Renal cortical epithelial cell (primary cell): Measurements from ENCODE around the gene MGRN1. TPM values are rescaled to one million over a fixed set of nuclear protein-coding genes. Genes with fewer than 3 reads are reported as not detected.
A peak's percentile ranks its signal among the peaks of the same experiment; 100 is the strongest.

ENCODE experiments used
- DNase-seq: peaks from one replicate; pipeline ENCODE4 v3.0.0-alpha.2; 2011; ENCODE audit warnings: low read depth
- total RNA-seq: library from RNA; depleted of rRNA; stranded (reverse); fragments of >200 nt; gene quantifications from 2 replicates; pipeline ENCODE4 v1.2.3, GENCODE V29; 2014

The MGRN1 gene
- total RNA-seq, 1 donor from 2014 or later: 77.4 TPM

GRCh38 chr16:4604401-4604800 is 20.2 kb upstream of the MGRN1 start:
- DNase-seq: no peak

GRCh38 chr16:4606354-4606753 is 18.3 kb upstream of the MGRN1 start:
- no peak for DNase-seq

- no peak for DNase-seq
These were observed 16.6 kb upstream of the MGRN1 start for GRCh38 chr16:4607841-4608703.

GRCh38 chr16:4608704-4608980 is 16.0 kb upstream of the MGRN1 start:
- no peak for DNase-seq

- DNase-seq: no peak
These were observed 15.2 kb upstream of the MGRN1 start for GRCh38 chr16:4609200-4610010.

GRCh38 chr16:4610011-4611005 is 14.3 kb upstream of the MGRN1 start:
- no peak for DNase-seq

GRCh38 chr16:4611337-4612021 is 13.1 kb upstream of the MGRN1 start:
- DNase-seq: no peak

- no peak for DNase-seq
These were observed 12.1 kb upstream of the MGRN1 start for GRCh38 chr16:4612474-4612931.

GRCh38 chr16:4612977-4613635 is 11.5 kb upstream of the MGRN1 start:
- no peak for DNase-seq

- DNase-seq: no peak
These were observed 10.7 kb upstream of the MGRN1 start for GRCh38 chr16:4613636-4614570.

GRCh38 chr16:4614571-4615383 is 9.8 kb upstream of the MGRN1 start, which contains the start of gene UBALD1:
Gene UBALD1, minus strand, starts transcription at chr16:4614888. Its CDS starts 91 bp downstream, at chr16:4614797.
- DNase-seq: peak; percentile 73

GRCh38 chr16:4615384-4616046 is 9.1 kb upstream of the MGRN1 start:
- DNase-seq: no peak

GRCh38 chr16:4616047-4616811 is 8.4 kb upstream of the MGRN1 start:
- peak; percentile 99 for DNase-seq

- DNase-seq: no peak
These were observed 6.7 kb upstream of the MGRN1 start for GRCh38 chr16:4617880-4618279.

GRCh38 chr16:4618645-4619418 is 5.8 kb upstream of the MGRN1 start:
- DNase-seq: no peak

- DNase-seq: no peak
These were observed 1.0 kb upstream of the MGRN1 start for GRCh38 chr16:4623593-4623992.
